ENCODE measurements around the gene FAM168A.
"Not testable (repeated sequence)": the region's sequence is repeated elsewhere in the genome, so short reads cannot be mapped to it uniquely, and the experiment has no call there.

The FAM168A gene

DNA sequence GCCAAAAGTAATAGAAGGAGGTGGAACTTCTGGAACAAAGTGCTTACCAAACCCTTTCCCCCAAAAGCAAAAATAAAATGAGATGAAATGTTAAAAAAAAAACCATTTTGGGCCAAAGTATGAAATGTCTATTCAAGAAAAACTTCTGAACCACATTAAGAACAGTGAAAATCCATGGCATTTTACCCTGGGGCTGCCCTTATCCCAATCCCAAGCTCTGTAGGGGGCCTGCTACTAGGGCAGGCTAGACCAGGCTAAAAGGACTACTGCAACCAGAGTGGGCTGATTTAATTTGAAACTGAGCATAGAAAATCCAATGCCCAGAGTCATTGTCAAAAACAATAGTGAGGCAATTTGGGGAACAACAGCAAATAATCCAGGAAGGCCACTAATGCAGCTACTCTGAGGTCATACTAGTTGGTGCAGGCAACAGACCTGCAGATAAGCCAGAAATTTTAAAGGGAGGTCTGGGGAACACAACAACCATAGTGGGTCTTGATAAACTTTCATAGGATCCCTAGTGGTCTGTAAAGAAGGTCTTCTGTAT, 122.3 kb downstream of the FAM168A start:
- no peak for DNase-seq (ENCODE audit: low read depth in 1 of 2, low spot score in 1 of 2)

DNA sequence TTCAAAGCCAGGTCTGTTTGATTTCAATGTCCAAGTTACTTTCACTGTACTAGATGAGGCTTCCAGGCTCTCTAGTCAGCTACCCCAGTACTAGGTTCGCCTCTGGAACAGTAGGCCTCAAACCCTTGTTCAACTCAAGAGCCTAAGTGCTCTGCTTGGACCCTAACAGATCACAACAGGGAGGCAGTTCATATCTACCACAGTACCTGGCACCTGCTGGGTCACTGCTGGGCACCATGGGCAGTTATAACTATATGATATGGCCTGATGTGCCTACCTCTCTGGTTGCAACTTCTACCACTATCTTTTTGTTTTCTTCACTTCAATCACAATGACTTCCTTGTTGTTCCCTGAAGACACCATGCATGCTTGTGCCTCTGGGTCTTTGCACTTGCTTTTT, 124.7 kb downstream of the FAM168A start:
- no peak for DNase-seq (ENCODE audit: low read depth in 1 of 2, low spot score in 1 of 2)

DNA sequence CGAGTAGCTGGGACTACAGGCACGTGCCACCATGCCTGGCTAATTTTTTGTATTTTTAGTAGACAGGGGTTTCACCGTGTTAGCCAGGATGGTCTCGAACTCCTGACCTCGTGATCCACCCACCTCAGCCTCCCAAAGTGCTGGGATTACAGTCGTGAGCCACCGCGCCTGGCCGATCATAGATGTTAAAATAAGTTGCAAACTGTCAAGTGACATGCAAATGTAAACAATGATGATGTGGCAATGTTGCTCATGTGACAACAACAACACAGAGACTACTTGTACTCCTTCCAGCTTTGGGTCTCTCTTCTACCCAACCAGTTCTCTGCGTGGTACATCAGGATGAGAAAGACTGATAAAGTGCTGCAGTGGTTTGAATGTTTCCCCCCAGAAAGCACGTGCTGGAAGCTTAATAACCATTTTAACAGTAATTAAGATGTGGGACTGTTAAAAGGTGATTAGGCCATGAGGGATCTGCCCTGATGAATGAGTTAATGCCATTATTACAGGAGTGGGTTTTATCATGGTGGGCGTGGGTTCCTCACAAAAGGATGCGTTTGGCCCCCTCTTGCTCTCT, 127.8 kb downstream of the FAM168A start:
- not testable (repeated sequence) for DNase-seq (ENCODE audit: low read depth in 1 of 2, low spot score in 1 of 2)

DNA sequence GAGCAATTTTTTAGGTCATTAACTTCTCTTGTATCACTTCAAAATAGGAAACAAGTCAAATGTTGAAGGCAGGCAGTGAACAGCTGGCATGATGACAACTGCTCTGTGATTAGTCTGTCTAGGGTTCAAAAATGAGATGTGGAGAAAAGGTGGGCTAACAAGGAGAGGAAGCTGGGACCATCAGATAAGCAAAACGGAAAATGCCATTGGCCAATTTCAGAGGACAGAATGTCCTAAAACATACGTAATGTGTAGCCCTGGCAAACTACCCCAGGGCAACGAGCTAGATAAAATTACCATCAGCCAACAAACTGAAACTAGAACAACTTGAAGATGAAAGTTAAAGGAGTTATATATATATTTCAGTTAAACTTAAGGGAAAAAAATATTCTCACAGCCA, 128.5 kb downstream of the FAM168A start:
- DNase-seq (ENCODE audit: low read depth in 1 of 2, low spot score in 1 of 2) = no peak

DNA sequence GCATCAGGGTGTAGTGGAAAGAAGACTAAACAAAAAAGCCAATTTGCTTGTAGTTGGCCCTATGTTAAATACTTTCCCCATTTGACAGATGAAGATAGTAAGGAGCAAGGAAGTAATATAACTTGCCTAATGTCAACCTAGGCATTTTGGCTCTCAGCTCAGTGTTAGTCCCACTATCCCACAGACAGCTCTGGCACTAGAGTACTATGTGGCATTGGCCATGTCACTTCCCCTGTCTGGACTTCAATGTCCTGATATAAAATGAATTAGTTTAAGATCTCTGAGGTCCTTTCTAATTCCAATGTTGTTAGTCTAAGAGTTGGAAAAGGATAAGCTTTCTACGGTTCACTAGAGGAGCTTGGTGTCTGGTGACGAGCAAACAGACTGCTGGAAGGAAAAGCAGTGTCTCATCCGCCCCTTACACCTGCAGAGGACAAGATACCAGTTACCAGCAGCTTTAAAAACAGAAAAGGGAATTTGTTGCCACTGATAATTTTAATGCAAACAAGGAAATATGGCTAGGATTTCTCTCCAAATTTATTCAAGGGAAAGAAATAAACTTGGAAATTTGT, 129.2 kb downstream of the FAM168A start:
- DNase-seq (ENCODE audit: low read depth in 1 of 2, low spot score in 1 of 2) = no peak

DNA sequence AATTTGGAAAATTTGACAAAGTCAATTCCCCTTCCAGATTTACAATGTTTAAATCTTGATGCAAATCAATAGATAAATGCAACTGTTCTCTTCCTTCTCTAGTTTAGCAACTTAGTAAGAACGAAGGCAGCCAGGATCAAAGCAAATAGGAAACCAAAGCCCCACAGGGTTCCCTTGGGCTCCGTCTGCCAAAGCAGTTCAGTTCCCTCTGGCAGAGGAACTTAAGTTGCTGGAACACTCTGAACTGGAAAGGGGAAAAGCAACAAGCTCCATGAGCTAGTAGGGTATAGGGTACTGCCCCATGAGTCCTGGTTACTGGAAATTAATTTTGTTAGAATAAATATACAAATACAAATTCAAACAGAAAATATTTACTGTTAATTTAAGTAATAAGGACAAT, 130.4 kb downstream of the FAM168A start:
- no peak for DNase-seq (ENCODE audit: low read depth in 1 of 2, low spot score in 1 of 2)

DNA sequence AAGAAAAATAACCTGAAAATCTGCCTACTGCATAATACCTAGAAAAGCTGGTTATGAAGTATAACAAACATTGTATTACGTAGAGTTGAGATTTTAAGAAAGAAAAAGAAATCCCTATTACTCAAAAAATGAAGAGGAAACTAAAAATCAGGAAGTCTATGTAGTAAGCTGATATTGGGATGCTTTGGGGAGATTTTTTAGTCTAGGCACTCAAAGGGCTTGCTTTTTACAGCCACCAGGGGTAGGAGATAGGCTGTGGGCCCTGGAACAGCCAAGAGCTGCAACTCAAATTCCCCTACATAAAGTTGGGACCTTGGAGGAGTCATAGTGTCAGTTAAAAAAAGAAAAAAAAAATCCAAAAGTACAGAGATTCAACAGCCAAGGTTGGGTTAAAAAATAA, 131.3 kb downstream of the FAM168A start:
- no peak for DNase-seq (ENCODE audit: low read depth in 1 of 2, low spot score in 1 of 2)

DNA sequence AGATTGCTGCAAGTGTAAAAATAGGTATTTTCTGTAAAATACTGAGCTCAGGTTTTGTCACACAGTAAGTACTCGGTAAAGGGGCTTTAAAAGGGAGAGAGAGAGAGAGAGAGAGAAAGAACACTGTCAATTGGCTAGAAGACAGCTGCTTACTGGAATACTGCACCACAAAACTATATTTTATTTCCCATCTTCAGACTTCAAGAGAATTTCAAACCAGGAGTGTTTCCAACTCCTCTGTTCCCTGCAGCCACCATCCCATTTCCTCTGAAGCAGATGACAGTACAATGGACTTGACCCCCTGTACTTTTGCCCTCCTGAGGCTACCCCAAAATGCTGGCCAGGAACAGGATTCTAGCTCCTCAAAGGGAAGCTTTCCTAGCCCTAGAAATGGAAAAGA, 132.0 kb downstream of the FAM168A start:
- no peak for DNase-seq (ENCODE audit: low read depth in 1 of 2, low spot score in 1 of 2)

DNA sequence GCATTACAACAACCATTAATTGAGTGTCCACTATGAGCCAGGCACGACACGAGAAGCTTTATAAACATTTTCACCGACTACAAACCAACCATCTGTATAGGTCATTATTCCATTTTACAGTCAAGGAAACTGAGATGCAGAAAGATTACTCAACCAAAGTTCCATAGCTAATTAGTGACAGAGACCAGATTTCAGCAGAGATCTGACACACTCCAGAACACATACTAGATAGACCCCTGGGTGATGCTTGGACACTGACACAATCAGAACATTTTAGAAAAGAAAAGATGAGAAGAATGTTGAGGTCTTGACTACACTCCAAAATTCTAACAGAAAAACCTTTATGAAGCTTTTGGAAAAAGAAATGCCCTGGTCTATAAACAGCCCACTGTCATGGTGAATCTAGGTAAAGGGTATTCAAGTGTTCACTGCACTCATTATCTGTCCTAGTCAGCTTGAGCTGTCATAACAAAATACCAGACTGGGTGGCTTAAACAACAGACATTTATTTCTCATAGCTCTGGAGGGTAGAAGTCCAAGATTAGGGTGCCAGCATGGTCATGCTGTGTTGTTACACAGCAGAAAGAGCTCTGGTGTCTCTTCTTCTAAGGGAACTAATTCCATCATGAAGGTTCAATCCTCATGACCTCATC, 132.8 kb downstream of the FAM168A start:
- DNase-seq (ENCODE audit: low read depth in 1 of 2, low spot score in 1 of 2) = no peak

DNA sequence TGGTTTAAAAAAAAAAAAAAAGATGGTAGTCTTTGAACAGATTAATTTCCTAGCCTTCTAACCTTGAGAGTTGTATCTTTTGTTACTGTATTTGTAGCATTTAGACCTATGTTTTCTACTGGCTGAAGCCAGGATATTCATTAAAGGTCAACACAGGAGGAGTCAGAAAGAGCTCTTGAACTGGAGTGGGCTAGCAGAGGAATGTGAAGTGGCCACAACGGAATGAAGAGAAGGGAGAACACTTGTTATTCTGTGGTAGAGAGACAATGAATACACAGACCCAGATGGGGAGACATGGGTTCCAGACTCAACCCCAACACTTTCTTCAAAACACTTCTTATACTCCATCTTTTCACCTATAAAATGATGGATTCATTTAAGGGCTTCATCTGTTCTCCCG, 133.6 kb downstream of the FAM168A start:
- no peak for DNase-seq (ENCODE audit: low read depth in 1 of 2, low spot score in 1 of 2)

DNA sequence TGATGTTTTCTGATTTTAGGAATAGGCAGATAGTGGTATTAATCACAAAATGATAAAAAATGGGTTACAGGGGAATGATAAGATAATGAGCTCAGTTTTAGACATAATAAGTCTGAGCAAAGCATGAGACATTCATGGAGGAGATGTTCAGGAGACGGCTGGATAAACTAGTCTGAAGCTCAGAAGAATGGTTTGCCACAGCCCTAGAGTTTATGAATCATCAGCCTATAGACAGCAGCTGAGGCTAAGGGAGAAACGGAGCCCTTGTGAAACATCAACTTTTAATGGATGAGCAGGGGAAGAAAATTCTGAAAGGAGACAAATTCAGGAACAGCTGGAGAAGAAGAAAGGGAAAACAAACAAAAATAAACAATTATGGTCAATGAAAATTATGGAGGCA, 134.6 kb downstream of the FAM168A start:
- DNase-seq (ENCODE audit: low read depth in 1 of 2, low spot score in 1 of 2) = no peak

DNA sequence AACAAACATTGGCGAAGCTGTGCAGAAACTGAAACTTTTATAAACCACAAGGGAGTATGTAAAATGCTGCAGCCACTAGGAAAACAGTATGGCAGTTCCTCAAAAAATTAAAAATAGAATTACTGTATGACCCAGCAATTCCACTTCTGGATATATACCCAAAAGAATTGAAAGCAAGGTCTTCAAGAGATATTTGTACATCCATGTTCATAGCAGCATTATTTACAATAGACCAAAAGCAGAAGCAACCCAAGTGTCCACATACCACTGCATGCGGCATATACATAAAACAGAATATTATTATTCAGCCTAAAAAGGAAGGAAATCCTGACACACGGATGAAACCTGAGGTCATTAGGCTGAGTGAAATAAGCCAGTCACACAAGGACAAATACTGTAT, 135.9 kb downstream of the FAM168A start:
- no peak for DNase-seq (ENCODE audit: low read depth in 1 of 2, low spot score in 1 of 2)

DNA sequence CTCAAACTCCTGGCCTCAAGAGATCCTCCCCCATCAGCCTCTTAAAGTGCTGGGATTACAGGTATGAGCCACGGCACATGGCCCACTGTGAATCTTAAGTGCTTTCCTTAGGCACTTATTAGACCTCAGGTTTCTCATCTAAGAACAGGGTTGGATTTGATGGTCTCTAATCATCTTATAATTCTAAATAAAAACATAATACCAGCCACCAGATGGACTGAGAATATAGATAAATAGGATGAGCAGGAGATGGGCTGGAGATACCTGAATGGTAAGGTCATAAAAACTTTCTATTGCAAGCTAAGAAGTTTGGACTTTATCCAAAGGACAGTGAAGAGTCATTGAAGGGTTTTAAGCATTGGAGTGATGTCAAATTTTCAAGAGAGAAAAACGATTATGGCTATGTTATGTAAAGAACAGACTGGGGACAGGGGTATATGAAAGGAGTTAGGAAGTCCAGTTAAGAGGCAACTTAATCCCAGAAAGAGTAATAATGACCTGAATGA, 136.5 kb downstream of the FAM168A start:
- no peak for DNase-seq (ENCODE audit: low read depth in 1 of 2, low spot score in 1 of 2)

DNA sequence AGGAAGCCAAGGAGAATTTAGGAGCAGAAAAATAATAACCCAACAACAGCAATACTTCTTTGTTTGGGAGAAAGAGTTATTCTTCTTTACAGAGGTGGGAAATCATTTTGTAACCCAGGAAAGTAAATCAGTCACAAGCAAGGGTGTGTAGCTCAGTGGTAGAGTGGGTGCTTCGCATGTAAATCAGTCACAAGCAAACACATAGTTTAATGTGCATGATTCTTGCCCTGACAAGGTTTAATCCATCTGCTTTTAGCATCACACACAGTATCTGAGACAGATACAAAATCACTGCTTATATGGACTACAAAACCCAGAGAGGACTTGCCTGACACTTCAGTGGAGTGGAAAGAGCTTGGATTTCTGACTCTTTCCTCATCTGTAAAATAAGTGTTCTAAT, 139.7 kb downstream of the FAM168A start:
- DNase-seq (ENCODE audit: low read depth in 1 of 2, low spot score in 1 of 2) = no peak

DNA sequence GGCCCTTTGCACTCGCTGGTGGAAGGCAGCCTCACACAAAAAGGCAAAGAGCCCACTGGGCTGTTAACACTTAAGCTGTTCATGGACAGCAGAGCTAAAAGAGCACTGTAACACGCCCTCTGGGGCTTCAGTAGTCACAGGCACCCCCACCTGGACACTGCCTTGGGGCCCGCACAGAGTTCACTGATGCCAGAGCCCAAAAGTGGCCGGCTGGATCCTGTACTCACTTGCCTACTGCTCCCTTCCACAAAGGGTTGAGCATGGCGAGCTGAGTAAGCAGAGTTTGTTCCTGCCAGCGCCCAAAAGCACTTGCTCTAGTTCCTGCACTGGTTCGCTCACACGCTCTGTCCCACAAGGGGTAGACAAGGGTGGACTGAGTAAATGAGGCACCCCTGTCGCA, 142.9 kb downstream of the FAM168A start:
- DNase-seq (ENCODE audit: low read depth in 1 of 2, low spot score in 1 of 2) = no peak

DNA sequence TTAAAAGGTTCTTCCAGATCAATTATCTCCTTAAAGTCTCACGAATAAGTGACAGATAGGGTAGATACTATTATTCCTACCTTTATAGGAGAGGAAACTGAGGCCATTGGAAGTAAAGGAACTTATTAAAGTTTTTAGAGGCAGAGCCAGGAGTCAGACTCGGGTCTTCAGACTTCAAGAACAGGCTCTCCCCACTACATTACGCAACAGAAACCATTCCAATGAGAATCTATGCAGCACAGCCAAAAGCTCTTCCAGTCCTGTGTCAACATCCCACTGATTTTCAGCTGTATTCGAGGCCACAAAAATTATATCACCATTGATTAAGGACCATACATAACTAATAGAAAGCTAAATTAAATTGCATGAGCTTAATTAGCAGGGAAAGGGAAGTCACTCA, 144.3 kb downstream of the FAM168A start:
- DNase-seq (ENCODE audit: low read depth in 1 of 2, low spot score in 1 of 2) = no peak

DNA sequence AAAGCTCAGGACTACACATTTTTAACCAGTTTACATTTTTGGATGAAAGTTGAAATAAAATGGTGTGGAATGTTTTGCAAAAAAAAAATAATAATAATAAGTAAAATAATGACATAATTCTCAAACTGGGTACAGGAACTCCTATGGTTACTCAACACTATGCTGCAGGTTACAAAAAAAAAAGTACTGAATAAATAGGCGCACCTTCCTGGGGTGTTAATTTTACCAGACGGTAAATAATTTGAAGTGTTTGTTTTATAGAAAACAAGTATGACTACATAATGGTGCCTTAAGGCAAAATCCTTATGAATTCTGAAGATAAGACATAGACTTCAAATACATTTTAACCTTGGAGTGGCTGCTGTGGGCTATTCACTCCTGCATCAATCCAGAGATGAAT, 145.2 kb downstream of the FAM168A start:
- no peak for DNase-seq (ENCODE audit: low read depth in 1 of 2, low spot score in 1 of 2)

DNA sequence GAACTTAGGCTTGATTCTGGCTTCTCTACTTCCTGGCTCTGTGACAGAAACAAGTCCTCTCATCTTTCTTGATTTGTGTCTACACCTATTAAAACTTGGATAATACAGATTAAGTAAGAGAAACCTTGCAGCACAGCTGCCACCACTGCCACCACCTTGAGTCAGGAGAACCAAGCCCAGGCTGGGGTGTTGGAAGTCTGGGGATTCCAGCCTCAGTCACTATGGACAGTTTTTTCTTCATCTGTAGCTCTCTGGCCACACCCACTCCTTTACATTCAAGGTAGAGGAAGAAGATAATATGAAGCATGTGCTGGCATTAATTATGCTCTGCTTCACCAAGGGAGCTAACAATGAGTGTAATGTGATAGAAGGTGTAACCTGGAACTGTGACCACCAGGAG, 146.0 kb downstream of the FAM168A start:
- DNase-seq (ENCODE audit: low read depth in 1 of 2, low spot score in 1 of 2) = no peak

DNA sequence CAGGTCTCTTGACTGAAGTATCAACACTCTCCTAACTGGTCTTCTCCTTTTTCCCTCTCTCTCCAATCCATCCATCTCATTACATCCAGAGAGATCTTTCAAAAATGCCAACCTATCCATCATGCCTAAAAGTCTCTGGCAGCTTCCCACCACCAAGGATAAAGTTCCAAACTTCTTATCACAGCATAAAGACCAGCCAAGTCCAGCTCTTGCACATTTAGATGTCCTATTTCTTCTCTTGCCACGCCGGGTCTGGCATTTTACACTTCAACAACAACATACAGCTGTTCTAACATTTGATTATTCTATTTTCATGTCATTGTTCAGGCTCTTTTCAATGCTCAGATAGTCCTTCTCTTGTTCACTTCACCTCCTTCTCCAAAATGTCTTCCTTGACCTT, 151.1 kb downstream of the FAM168A start:
- DNase-seq (ENCODE audit: low read depth in 1 of 2, low spot score in 1 of 2) = no peak

DNA sequence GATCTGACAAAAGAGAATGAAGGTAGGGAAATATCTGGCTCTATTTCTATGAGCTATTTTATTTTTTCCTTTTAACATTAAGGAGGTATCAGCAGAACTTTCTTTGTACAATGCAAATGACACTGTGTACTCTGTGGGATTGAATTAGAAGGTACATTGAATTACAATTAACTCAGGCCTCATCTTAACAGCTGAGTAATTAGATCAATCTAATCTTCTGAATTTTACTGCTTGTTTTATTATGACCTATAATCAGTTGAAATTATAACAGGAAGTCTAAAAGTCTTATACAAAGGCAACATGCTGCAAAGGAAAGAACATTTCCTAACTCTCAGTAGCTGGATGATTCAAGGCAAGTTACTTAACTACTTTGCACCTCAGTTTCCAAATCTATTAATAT, 151.9 kb downstream of the FAM168A start:
- no peak for DNase-seq (ENCODE audit: low read depth in 1 of 2, low spot score in 1 of 2)

DNA sequence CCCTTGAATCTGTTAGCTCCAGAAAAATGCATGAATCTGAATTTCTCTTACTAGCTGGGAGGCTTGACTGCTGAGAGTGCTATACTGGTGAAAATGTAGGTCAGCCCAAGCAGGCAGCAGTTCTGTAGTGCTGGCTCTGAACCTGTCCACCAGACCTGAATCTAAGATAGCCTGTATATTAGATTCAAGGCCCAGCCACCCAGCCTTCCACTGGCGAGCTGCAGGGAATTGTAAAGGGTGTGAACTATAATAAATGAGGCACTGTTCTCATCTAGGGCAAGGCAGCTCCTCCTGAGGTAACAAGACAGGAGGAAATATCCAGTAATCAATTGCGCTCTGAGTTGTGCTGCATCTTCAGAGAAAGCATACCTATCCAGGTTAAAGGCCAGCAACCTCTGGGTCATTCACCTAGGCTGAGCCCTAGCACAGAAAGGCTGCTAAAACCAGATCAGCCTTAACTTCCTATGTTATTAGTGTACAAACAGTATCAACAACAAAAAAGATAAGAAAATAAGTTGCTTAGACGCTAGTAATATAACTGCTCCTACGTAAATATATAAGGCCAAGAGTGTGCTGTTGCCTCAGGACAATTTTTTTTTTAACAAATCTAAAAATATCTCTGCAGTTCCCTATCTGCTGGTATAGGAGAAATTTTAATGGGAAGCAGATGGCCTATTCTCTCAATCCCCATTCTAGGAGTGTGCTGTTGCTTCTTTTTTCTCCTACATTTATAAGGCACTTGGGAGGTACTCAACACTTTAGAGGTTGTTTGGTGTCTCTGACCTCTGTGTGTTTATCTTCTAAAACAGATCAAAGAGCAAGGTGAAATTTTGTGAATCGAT, 158.7 kb downstream of the FAM168A start:
- DNase-seq (ENCODE audit: low read depth in 1 of 2, low spot score in 1 of 2) = no peak

DNA sequence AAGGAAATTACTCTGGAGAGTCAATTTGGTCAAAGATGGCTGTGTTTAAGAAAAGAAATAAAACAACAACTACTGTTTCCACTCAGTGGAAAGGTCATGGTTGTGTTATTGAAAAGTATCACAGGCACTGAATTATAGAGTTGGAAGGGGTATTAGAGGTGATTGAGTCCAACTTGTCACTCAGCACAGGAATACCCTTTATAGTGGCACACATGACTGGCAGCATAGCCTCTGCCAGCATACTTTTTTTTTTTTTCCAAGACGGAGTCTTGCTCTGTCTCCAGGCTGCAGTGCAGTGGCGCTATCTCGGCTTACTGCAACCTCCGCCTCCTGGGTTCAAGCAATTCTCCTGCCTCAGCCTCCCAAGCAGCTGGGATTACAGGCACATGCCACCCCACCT, 161.1 kb downstream of the FAM168A start:
- DNase-seq (ENCODE audit: low read depth in 1 of 2, low spot score in 1 of 2) = not testable (repeated sequence)

Data from stimulated activated CD4-positive, alpha-beta T cell treated with anti-CD3 and anti-CD28 coated beads, Interleukin-15, amount 100 ng/mL, for 1 hour (primary cell).